HCT116 (cell line): Measurements from ENCODE around the gene USP3. TPM values are rescaled to one million over a fixed set of nuclear protein-coding genes. Genes with fewer than 3 reads are reported as not detected.

Source experiments
- ATAC-seq: fragments of 200-7000 bp; cut with Tn5 transposase; 2 replicates; pipeline ENCODE4 v1.9.1; 2020; ENCODE audit warnings: mild to moderate bottlenecking, moderate library complexity
- BruUV-seq: library from RNA; stranded (reverse); fragments of 400-500 nt; replicated peaks from 2 replicates; lab custom pipeline; 2021; lab: Mats Ljungman, UMichigan
- CTCF ChIA-PET: fragments of 300-600 bp; sonication (Branson Sonifier 250); formaldehyde crosslinking; loops from one replicate; lab custom pipeline; 2021; ENCODE audit warnings: antibody characterized with exemption; lab: Charles Lee
- POLR2A ChIA-PET: fragments of 300-600, 350-600 bp; sonication (Branson Sonifier 250); formaldehyde crosslinking; loops from one replicate; lab custom pipeline; 2021; ENCODE audit warnings: antibody characterized with exemption; lab: Charles Lee
- RAD21 ChIA-PET, 2 experiments: fragments of 300-600 bp; sonication (Branson Sonifier 250); formaldehyde crosslinking; loops; one replicate each; lab custom pipeline; 2023; ENCODE audit warnings: low total read pairs in 2 of 2; ENCODE audit not compliant: uncharacterized antibody in 2 of 2, unreplicated experiment in 2 of 2, low non-redundant PET in 1 of 2; lab: Charles Lee
- DNase-seq: peaks from one replicate; pipeline ENCODE4 v3.0.0-alpha.2; 2010; ENCODE audit warnings: low read depth, low spot score
- H2AFZ ChIP-seq: fragments of 200-600 bp; shearing (Covaris generic), sonication (generic); 2 replicates; pipeline ENCODE4 v1.6.1; 2017; ENCODE audit warnings: low read depth, mixed run types, mixed read lengths, antibody characterized with exemption, low read length; ENCODE audit not compliant: poor library complexity, severe bottlenecking
- H3K27ac ChIP-seq: 2 replicates; pipeline ENCODE4 v1.5.1; 2012; ENCODE audit warnings: low read depth, low read length
- H3K27me3 ChIP-seq: fragments of 200-600 bp; sonication (generic); 2 replicates; pipeline ENCODE4 v1.6.1; 2016; ENCODE audit warnings: mixed run types, low read length, mixed read lengths; ENCODE audit not compliant: insufficient read depth
- H3K36me3 ChIP-seq, 2 experiments: fragments of 200-500 bp in 1 of 2; fragments of 200-600 bp in 1 of 2; sonication (Bioruptor generic) in 1 of 2; sonication (generic) in 1 of 2; 2 replicates each; pipeline versions ENCODE4 v1.5.1 to v1.6.1; 2014 to 2016; ENCODE audit warnings: low read length in 2 of 2, inconsistent platforms in 1 of 2, mixed read lengths in 1 of 2, mixed run types in 1 of 2; ENCODE audit not compliant: insufficient read depth in 2 of 2, control insufficient read depth in 1 of 2
- H3K4me1 ChIP-seq, 2 experiments: fragments of 200-600 bp in 1 of 2; sonication (generic) in 1 of 2; 2 replicates each; pipeline versions ENCODE4 v1.5.1 to v1.6.1; 2012 to 2017; ENCODE audit warnings: low read length in 2 of 2, inconsistent platforms in 1 of 2, mild to moderate bottlenecking in 1 of 2, mixed read lengths in 1 of 2, mixed run types in 1 of 2, moderate library complexity in 1 of 2; ENCODE audit not compliant: insufficient read depth in 2 of 2, control insufficient read depth in 1 of 2
- H3K4me2 ChIP-seq: fragments of 200-600 bp; sonication (generic); 2 replicates; pipeline ENCODE4 v1.6.1; 2017; ENCODE audit warnings: mixed run types, low read length, mixed read lengths
- H3K4me3 ChIP-seq, 2 experiments: fragments of 200-600 bp in 1 of 2; sonication (generic) in 1 of 2; replicated peaks in 1 of 2; 2 replicates each; pipeline ENCODE4 v1.5.1; 2011 to 2016; ENCODE audit warnings: low read length in 2 of 2, control low read depth in 1 of 2, low read depth in 1 of 2, mild to moderate bottlenecking in 1 of 2, mixed read lengths in 1 of 2, mixed run types in 1 of 2
- H3K79me2 ChIP-seq: fragments of 200-600 bp; sonication (generic); 2 replicates; pipeline ENCODE4 v1.6.1; 2017; ENCODE audit warnings: mild to moderate bottlenecking, mixed run types, low read length, moderate library complexity, mixed read lengths; ENCODE audit not compliant: insufficient read depth
- H3K9ac ChIP-seq: fragments of 200-600 bp; sonication (generic); 2 replicates; pipeline ENCODE4 v1.6.1; 2016; ENCODE audit warnings: low read length, mixed read lengths
- H3K9me2 ChIP-seq: fragments of 200-600 bp; sonication (generic), shearing (Covaris generic); 2 replicates; pipeline ENCODE4 v1.6.1; 2017; ENCODE audit warnings: mixed run types, mild to moderate bottlenecking, moderate library complexity; ENCODE audit not compliant: insufficient read depth
- H3K9me3 ChIP-seq, 2 experiments: fragments of 200-500 bp in 1 of 2; fragments of 200-600 bp in 1 of 2; sonication (Bioruptor generic) in 1 of 2; sonication (generic) in 1 of 2; 2 replicates each; pipeline ENCODE4 v1.6.1; 2014 to 2017; ENCODE audit warnings: low read length in 2 of 2, mixed read lengths in 2 of 2, inconsistent platforms in 1 of 2, low read depth in 1 of 2, mild to moderate bottlenecking in 1 of 2, mixed run types in 1 of 2, moderate library complexity in 1 of 2; ENCODE audit not compliant: control insufficient read depth in 1 of 2, insufficient read depth in 1 of 2
- H4K20me1 ChIP-seq: fragments of 200-600 bp; sonication (generic), shearing (Covaris generic); 2 replicates; pipeline ENCODE4 v1.6.1; 2017; ENCODE audit warnings: mixed run types, mild to moderate bottlenecking, moderate library complexity; ENCODE audit not compliant: insufficient read depth
- ATF3 ChIP-seq: IDR thresholded peaks from 2 replicates; pipeline ENCODE4 v1.6.1; 2012
- CBX3 ChIP-seq: IDR thresholded peaks from 2 replicates; pipeline ENCODE4 v1.6.1; 2012; ENCODE audit warnings: low read depth
- EZH2 ChIP-seq: fragments of 200-600 bp; sonication (generic); IDR thresholded peaks from 2 replicates; pipeline ENCODE4 v1.6.1; 2017; ENCODE audit warnings: antibody characterized with exemption, mixed run types
- JUND ChIP-seq: IDR thresholded peaks from 2 replicates; pipeline ENCODE4 v1.6.1; 2012
- MAX ChIP-seq: IDR thresholded peaks from 2 replicates; pipeline ENCODE4 v1.6.1; 2012
- POLR2A ChIP-seq: IDR thresholded peaks from 2 replicates; pipeline ENCODE4 v1.7.0; 2011; ENCODE audit warnings: borderline replicate concordance; ENCODE audit not compliant: insufficient read depth, insufficient read length; ENCODE audit errors: extremely low read depth
- POLR2AphosphoS5 ChIP-seq: IDR thresholded peaks from 2 replicates; pipeline ENCODE4 v1.6.1; 2011; ENCODE audit warnings: mild to moderate bottlenecking, low read depth, low read length, moderate library complexity
- SIN3A ChIP-seq: IDR thresholded peaks from 2 replicates; pipeline ENCODE4 v1.6.1; 2012; ENCODE audit warnings: low read depth
- SP1 ChIP-seq: IDR thresholded peaks from 2 replicates; pipeline ENCODE4 v1.6.1; 2012; ENCODE audit warnings: low read depth
- SRF ChIP-seq: IDR thresholded peaks from 2 replicates; pipeline ENCODE4 v1.6.1; 2012; ENCODE audit warnings: low read depth
- ZFX ChIP-seq: fragments of 450-650 bp; IDR thresholded peaks from 2 replicates; pipeline ENCODE4 v1.6.1; 2017
- ZNF274 ChIP-seq: fragments of 200-500 bp; sonication (Bioruptor generic); IDR thresholded peaks from 2 replicates; pipeline ENCODE4 v1.6.1; 2014; ENCODE audit warnings: mild to moderate bottlenecking, low read depth, low read length, inconsistent platforms
- intact Hi-C: fragments of 100-400 bp; cut with micrococcal nuclease; formaldehyde crosslinking; loops from 2 replicates; pipeline ENCODE4 v1.10.0; 2022
- total RNA-seq: library from RNA; stranded (reverse); gene quantifications from one replicate; pipeline ENCODE4 v1.2.1, GENCODE V29; 2021; ENCODE audit not compliant: unreplicated experiment

Gene USP3
- total RNA-seq, 1 experiment from 2014 or later, result 61.6 TPM

- ChIA-PET POLR2A (no interaction called here), CTCF (no interaction called here), RAD21 (no interaction called here)
- no peaks in the 10 kb centered on the region for H3K9me2 ChIP-seq
- H3K27me3 ChIP-seq, result no peaks in the 10 kb centered on the region
- H3K36me3 ChIP-seq, result 0 out of 4 replicates have a peak, but pooled peaks cover 0 to 5% of the 10 kb centered on the region in 2 experiments
- no peak overlapping the region for H3K4me3 ChIP-seq
- no peaks in the 10 kb centered on the region for H4K20me1 ChIP-seq
- no peak overlapping the region for H3K9ac ChIP-seq
- no peak for TF ChIP-seq POLR2AphosphoS5
- TF ChIP-seq SP1, result no peak
- no peak for TF ChIP-seq SIN3A
- no peak for TF ChIP-seq EZH2
- no peak for TF ChIP-seq ZFX
- TF ChIP-seq MAX, result no peak
- no peak for TF ChIP-seq ZNF274
- TF ChIP-seq POLR2A, result no peak
- no peak for TF ChIP-seq JUND
- no peak for TF ChIP-seq SRF
- no peak overlapping the region for H2AFZ ChIP-seq
- H3K79me2 ChIP-seq, result no peaks in the 10 kb centered on the region
- ATAC-seq, result no peak
- intact Hi-C loops, result no loop called here
- H3K4me2 ChIP-seq, result no peak overlapping the region
- no TSS peak for BruUV-seq
- H3K4me1 ChIP-seq, result no peaks in the 10 kb centered on the region
- H3K27ac ChIP-seq, result no peak overlapping the region
- no peak for DNase-seq
- H3K9me3 ChIP-seq, result no peaks in the 10 kb centered on the region
Observed at GRCh38 chr15:63638839-63639238, 134.4 kb downstream of the USP3 start.

DNA sequence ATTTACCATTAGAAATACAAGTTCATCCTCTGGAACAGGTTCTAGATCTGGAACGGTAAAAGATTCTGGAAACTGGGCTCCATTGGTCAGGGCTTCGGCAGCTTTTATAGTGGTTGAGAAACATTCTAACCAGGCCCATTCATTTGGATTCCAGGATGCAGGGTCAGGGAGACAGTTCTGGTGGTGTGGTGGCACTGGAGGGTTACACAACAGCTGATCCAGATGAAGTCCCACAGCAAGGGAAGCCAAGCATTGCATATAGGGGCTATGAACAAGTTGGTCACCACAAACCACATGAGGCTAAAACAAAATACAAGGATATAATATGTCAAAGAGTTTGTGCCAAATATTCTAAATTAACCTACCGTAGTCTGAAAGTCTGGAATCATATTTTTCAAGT is 135.8 kb downstream of the USP3 start:
- no peak overlapping the region for H3K4me2 ChIP-seq
- no peak for TF ChIP-seq JUND
- TF ChIP-seq ATF3, result no peak
- TF ChIP-seq CBX3, result no peak
- no peaks in the 10 kb centered on the region for H4K20me1 ChIP-seq
- no peaks in the 10 kb centered on the region for H3K79me2 ChIP-seq
- no peak overlapping the region for H2AFZ ChIP-seq
- H3K27me3 ChIP-seq, result no peaks in the 10 kb centered on the region
- H3K4me3 ChIP-seq, result no peak overlapping the region
- H3K9ac ChIP-seq, result no peak overlapping the region
- H3K36me3 ChIP-seq, result 0 out of 4 replicates have a peak, but pooled peaks cover 0 to 5% of the 10 kb centered on the region in 2 experiments
- no peak overlapping the region for H3K27ac ChIP-seq
- BruUV-seq, result no TSS peak
- ChIA-PET RAD21 (no interaction called here), CTCF (no interaction called here), POLR2A (no interaction called here)
- H3K9me2 ChIP-seq, result no peaks in the 10 kb centered on the region
- intact Hi-C loops, result no loop called here
- ATAC-seq (no peak), DNase-seq (no peak)
- H3K4me1 ChIP-seq, result no peaks in the 10 kb centered on the region
- no peaks in the 10 kb centered on the region for H3K9me3 ChIP-seq

Other genes with a start within 250 kb of the USP3 start
- 8.5 TPM for gene APH1B, start 227.0 kb upstream of the USP3 start, total RNA-seq
- gene CA12, start 122.7 kb upstream of the USP3 start, total RNA-seq, result 1.8 TPM
- 0.49 TPM for gene FBXL22, start 92.8 kb downstream of the USP3 start, total RNA-seq